ENCODE data around the gene TNFRSF1A. TPM values are rescaled to one million over a fixed set of nuclear protein-coding genes. Genes with fewer than 3 reads are reported as not detected.

The TNFRSF1A gene
- total RNA-seq, 1 experiment from 2014 or later = 76.7 TPM

- TF ChIP-seq CTCF (IDR thresholded peaks at IDR 0.05; ENCODE audit: unreplicated experiment) = no peak
- intact Hi-C loops (cut with micrococcal nuclease; ENCODE audit: unreplicated experiment) = no loop called here
- Mint-ChIP-seq H3K27ac (ENCODE audit: unreplicated experiment) (no peak overlapping the region), H3K4me1 (ENCODE audit: low read depth, unreplicated experiment) (no peaks in the 10 kb centered on the region), H3K27me3 (ENCODE audit: unreplicated experiment) (no peaks in the 10 kb centered on the region), H3K36me3 (ENCODE audit: insufficient read depth, unreplicated experiment) (no peaks in the 10 kb centered on the region), H3K9me3 (ENCODE audit: low read depth, unreplicated experiment) (no peaks in the 10 kb centered on the region), H3K4me3 (ENCODE audit: low read depth, unreplicated experiment) (no peak overlapping the region)
- CTCF ChIA-PET = no interaction called here
- no TSS peak for BruUV-seq (replicated peaks)
- DNase-seq = no peak
These were observed 38.8 kb downstream of the TNFRSF1A start for GRCh38 chr12:6303071-6303470.

GRCh38 chr12:6302621-6303020 lies 39.3 kb downstream of the TNFRSF1A start:
- Mint-ChIP-seq H3K9me3 (ENCODE audit: low read depth, unreplicated experiment) (no peaks in the 10 kb centered on the region), H3K4me3 (ENCODE audit: low read depth, unreplicated experiment) (no peak overlapping the region), H3K4me1 (ENCODE audit: low read depth, unreplicated experiment) (peaks cover 4% of the 10 kb centered on the region), H3K27me3 (ENCODE audit: unreplicated experiment) (no peaks in the 10 kb centered on the region), H3K27ac (ENCODE audit: unreplicated experiment) (no peak overlapping the region), H3K36me3 (ENCODE audit: insufficient read depth, unreplicated experiment) (no peaks in the 10 kb centered on the region)
- no peak for DNase-seq
- no TSS peak for BruUV-seq (replicated peaks)
- no peak for TF ChIP-seq CTCF (IDR thresholded peaks at IDR 0.05; ENCODE audit: unreplicated experiment)
- CTCF ChIA-PET = no interaction called here
- intact Hi-C loops (cut with micrococcal nuclease; ENCODE audit: unreplicated experiment) = no loop called here

- Mint-ChIP-seq H3K4me3 (ENCODE audit: low read depth, unreplicated experiment) (no peak overlapping the region), H3K36me3 (ENCODE audit: insufficient read depth, unreplicated experiment) (no peaks in the 10 kb centered on the region), H3K27me3 (ENCODE audit: unreplicated experiment) (no peaks in the 10 kb centered on the region), H3K27ac (ENCODE audit: unreplicated experiment) (no peak overlapping the region), H3K9me3 (ENCODE audit: low read depth, unreplicated experiment) (no peaks in the 10 kb centered on the region), H3K4me1 (ENCODE audit: low read depth, unreplicated experiment) (peaks cover 10% of the 10 kb centered on the region)
- CTCF ChIA-PET = no interaction called here
- intact Hi-C loops (cut with micrococcal nuclease; ENCODE audit: unreplicated experiment) = no loop called here
- DNase-seq = no peak
- no peak for TF ChIP-seq CTCF (IDR thresholded peaks at IDR 0.05; ENCODE audit: unreplicated experiment)
- BruUV-seq (replicated peaks) = no TSS peak
These were observed 40.2 kb downstream of the TNFRSF1A start for GRCh38 chr12:6301721-6302120.

GRCh38 chr12:6297170-6297569 lies 44.7 kb downstream of the TNFRSF1A start:
- TF ChIP-seq CTCF (IDR thresholded peaks at IDR 0.05; ENCODE audit: unreplicated experiment) = no peak
- CTCF ChIA-PET = interaction anchor here (0.7 kb wide), 1 partner anchor 14 kb away, joined by 3 read pairs; no protein-coding TSS in a partner anchor
- no peak for DNase-seq
- peaks cover 48% of the 10 kb centered on the region for H3K4me1 Mint-ChIP-seq (ENCODE audit: low read depth, unreplicated experiment)
- H3K27ac Mint-ChIP-seq (ENCODE audit: unreplicated experiment) = peak overlapping the region; percentile 60
- H3K36me3 Mint-ChIP-seq (ENCODE audit: insufficient read depth, unreplicated experiment) = peaks cover 16% of the 10 kb centered on the region
- H3K4me3 Mint-ChIP-seq (ENCODE audit: low read depth, unreplicated experiment) = no peak overlapping the region
- intact Hi-C loops (cut with micrococcal nuclease; ENCODE audit: unreplicated experiment) = no loop called here
- no TSS peak for BruUV-seq (replicated peaks)
- H3K27me3 Mint-ChIP-seq (ENCODE audit: unreplicated experiment) = no peaks in the 10 kb centered on the region
- no peaks in the 10 kb centered on the region for H3K9me3 Mint-ChIP-seq (ENCODE audit: low read depth, unreplicated experiment)

Data from Calu3 (cell line).